22Rv1 (cell line): Measurements from ENCODE around the gene YTHDC2.

Experiments used
- CTCF ChIP-seq: fragments of 450-650 bp; IDR thresholded peaks from 2 replicates; pipeline ENCODE4 v1.5.1; 2017; ENCODE audit warnings: mild to moderate bottlenecking
- ZFX ChIP-seq: fragments of 450-650 bp; IDR thresholded peaks from 2 replicates; pipeline ENCODE4 v1.6.1; 2017; ENCODE audit warnings: antibody characterized with exemption, borderline replicate concordance

GRCh38 chr5:113562828-113563400, 49.4 kb downstream of the YTHDC2 start:
- TF ChIP-seq CTCF (no peak), ZFX (no peak)
